OCI-M2 (cell line): Measurements from ENCODE around the gene LPAR5.
A peak's percentile ranks its signal among the peaks of the same experiment; 100 is the strongest.

Experiments used
- DNase-seq: peaks from one replicate; lab custom pipeline; 2025; ENCODE audit not compliant: unreplicated experiment; lab: John Stamatoyannopoulos, UW

LPAR5 gene

DNA sequence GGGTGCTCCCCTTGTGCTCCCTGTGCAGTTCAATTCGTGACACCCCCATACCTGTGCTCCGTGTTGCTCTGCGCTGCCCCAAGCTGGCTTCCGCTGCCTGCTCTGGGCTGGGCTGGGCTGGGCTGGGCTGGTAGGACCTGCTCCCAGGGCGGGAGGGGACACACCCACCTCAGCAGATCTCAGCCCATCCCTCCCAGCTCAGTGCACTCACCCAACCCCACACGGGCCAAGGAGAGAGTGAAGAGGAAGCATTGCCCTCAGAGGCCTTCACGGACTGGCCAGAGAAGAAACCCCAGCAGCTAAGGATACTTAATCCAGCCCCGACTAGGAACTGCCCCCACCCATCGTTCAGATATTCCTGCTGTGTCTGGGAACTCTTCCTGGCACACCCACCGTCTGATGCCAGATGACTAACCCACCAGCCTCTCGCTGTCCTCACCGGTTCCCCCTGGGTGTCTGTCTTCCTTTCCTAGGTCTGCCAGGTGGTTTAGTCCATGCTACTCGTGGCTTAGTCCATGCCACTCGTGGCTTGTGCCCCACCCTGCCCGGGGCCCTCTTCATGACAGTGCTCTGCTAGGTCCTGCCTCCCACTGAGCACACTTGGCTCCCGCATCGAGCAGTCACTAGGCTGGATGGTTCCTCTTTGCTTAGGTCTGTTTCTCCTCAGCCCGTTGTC lies at the start of gene LPAR5:
Gene LPAR5 (minus strand): TSS at position 104 of the 676 bp plus-strand sequence. CDS start 14,711 bp downstream, outside the sequence.
- no peak for DNase-seq

DNA sequence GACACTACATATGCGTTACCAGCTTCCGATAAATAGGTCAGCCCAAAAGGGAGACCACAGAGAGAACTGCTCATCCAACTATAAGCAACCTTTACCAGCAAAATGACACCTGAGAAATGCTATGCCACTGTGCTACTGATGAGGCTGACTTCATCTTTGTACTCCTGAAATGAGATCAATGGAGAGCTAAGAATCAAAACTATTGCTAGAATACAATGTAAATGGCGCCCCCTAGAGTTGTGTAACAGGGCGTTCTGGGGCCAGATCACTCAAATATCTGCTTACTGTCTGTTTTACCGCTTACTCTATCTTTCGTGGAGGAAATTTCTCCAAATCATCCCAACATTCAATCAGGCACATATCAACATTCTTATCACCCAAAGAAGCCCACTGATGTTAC lies 48.9 kb upstream of the LPAR5 start:
- DNase-seq: no peak

DNA sequence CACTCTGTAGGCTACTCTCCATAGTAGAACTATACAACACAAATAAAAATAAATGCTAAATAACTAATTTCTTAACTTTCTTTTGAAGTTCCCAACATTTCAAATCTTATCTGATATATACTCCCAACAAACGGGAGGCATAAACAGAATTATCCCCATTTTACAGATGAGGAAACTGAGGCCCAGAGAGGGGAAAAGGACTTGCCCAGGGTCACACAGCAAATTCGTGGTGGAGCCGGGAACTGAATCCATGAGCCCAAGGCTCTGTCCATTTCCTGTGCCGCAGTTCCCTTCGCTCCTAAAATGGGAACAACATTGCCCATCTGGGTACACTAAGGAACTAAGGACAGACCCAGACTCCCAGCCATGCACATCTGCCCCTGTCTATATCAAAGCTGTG lies 41.2 kb upstream of the LPAR5 start:
- no peak for DNase-seq

DNA sequence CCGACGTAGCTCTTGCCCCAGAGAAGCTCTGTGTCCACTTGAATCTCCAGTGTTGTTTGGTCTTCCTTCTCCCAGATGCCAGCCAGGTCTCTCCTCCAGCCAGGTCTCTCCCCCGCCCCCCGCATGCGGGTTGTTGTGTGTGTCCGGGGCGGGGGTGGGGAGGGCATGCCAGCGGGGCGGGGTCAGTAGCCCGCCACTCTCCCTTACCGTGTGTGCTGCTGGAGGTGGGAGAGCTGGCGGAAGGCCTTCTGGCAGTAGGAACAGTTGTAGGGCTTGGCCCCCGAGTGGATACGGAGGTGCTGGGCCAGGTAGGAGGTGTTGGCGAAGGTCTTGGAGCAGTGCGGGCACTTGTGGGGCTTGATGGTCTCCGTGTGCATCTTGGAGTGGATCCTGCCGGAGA lies 36.4 kb upstream of the LPAR5 start:
- DNase-seq: no peak

DNA sequence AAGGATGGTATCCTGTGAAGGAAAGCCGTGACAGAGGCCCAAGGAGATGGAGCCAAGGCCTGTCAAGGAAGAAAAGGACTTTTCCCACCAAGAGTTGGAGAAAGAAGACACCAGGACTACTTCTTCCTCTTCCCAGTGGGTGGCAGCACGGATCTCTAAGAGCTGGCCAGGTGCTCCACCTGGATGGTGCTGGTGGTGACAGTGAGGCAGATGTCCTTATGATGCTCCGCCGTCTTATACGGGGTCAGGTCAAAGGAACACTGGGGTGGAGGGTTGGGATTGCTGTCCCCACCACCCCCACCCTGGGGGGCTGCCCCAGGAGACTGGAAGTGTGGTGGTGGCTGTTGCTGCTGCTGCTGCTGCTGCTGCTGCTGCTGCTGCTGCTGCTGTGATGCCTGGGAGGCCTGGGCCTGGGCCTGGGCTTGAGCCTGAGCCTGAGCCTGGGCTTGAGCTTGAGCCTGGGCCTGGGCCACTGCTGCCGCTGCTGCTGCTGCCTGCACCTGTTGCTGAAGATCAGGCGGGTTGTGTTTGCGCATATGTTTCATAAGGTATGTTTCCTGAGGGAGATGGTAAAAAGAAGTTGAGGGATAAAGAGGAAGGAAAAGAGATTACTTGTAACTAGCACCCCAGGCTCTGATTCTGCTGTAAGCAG lies 31.9 kb upstream of the LPAR5 start:
- no peak for DNase-seq

DNA sequence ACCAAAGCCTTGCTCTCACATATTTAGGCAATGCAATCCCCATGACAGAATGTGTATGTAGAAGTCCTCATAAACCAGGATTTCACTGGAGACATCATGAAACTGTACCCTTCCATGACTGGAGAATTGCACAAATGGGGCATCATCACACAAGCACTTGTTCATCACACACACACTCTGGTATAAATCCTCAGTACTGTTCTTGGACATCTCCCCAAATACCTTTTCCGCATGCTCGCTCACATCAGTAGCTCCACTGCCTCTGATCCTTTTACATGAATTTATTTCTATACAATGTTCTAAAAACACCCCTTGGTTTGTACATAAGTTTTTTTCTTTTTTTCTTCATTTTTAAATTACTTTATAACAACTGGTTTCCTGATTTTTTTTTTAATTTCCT lies 30.5 kb upstream of the LPAR5 start:
- DNase-seq: no peak

DNA sequence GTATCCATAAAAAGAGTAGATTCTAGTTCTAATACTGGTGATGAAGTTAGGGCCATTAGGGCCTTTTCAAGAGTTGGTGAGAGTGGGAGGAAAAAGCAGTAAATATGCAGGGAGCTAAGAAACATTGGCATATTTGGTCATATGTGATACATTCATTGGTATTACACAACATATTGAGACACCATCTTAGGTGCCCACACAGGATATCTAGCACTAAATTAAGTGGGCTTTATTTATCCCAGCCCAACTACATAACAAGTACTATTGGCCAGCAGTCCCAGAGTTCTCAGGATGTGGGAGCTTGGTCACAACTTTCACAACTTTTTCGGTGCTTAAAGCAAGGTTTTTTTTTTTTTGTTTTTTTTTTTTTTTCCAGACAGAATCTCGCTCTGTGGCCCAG lies 29.1 kb upstream of the LPAR5 start:
- DNase-seq: no peak

DNA sequence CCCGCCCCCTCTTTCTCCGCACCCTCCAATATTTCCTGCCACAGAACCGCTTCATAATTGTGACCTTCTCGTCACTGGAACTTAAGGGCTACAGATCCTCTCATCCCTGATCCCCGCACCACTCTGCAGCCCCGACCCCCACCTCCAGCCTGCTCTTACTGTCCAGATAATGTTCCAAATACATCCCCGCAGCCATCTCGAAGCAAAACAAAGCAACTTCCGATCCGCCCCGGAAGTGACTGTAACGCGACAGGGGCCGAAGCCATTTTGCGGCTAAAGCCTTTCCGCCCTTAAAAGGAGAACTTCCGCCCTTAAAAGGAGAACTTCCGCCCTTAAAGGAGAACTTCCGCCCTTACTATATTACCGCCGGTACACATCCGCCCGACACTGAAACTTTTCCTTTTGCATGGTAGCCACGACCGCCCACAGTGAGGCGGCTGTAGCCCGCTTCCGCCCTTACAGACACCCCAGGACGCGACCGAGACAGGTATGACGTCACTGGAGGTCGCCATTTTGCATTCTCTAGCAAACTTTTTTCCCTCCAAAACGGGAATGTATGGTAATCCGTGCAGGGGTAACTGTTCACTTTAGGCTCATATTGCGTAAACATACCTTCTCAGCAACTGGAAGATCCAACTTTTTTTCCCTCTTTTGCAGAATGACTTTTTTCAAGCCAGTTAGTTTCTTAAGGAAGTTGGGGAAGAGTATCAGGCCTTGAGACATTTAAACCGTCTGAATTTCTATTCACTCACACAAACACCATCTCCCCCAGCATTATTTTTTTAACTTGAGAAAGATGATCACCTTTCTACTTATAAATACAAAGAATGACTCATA lies 27.4 kb upstream of the LPAR5 start, which contains the start of gene ING4:
Gene ING4 (minus strand): TSS at position 214 of the 837 bp plus-strand sequence. CDS start 18 bp downstream, at position 196.
- DNase-seq: peak; percentile 94

DNA sequence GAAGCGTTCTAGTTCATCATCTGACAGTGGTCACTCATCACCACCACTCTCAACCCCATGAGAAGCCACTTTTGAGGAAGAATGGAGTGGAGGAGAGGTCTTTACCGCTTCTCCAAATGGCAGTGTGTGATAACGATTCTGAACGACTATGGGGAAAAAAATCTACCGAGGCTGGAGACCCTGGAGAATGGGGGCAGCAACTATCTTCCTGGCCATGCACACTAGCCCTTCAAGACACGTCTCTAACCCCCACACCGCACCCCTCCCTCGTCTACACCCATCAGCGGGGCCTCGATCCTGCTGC lies 26.8 kb upstream of the LPAR5 start:
- DNase-seq: no peak

DNA sequence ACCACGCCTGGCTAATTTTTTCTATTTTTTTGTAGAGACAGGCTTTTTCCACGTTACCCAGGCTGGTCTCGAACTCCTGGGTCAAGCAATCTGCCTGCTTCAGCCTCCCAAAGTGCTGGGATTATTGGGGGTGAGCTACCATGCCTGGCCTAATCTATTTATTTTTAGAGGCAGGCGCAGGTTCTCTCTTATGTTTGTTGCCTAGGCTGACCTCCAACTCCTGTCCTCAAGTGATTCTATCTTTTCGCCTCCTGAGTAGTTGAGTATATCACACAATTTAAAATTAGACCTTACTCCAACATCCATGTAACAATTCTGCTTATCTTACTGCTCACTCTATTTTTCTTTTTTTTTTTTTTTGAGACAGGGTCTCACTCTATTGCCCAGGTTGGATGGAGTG lies 18.2 kb upstream of the LPAR5 start:
- DNase-seq: no peak

DNA sequence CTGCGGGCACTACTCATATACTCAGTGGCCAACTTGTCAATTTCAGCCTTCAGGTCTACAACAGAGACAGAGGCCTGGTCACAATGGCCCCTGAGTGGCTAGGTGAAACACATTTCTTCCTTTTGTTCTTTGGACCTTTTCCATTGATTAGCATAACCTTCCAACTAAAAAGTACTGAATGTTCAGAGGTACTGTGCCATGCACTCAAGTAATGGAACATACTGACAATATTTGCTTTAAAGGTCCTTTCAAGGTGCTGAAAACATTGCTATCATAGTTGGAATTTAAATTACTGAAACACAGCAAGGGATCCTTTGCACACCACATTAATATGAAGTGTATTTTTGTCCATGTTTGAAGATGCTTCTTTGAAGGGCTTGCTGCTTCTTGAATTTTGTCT lies 17.6 kb upstream of the LPAR5 start:
- no peak for DNase-seq

DNA sequence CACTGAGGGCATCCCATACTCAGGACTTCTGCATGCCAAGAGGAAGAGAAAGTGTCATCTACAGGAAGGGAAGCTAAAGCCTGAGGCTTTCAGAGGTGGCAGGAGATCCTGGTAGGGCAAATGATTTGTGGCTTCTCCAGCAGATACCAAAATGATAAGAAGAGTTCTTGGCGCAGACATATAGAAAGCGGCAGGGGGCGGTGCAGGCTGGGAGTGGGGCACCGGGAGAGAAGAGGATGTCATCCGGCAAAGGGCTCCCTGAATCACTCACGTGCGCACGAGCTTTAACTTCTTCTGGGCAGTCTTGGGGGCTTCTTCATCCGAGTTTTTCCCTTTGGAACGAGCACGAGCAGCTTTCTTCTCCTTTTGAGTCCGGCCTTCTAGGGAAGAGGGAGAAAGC lies 16.6 kb upstream of the LPAR5 start:
- no peak for DNase-seq

DNA sequence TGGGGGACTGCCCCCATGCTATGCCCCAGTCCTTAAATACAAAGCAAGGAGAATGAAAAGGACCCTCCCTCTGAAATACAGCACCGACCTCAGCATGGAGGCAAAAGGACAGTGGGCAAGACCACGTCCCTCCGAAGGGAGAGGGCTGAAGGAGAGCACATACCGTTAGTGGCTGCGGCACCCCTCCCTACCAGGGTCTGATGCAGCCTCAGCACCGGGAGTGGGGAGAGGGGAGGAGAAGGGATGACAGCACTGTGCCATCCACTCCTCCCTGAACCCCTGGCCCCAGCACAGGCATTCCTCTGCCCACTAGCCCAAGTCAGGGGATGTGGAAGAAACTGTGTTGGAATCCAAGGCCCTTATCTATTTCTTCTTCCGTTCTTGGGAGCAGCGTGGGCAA lies 15.1 kb upstream of the LPAR5 start:
- DNase-seq: no peak

DNA sequence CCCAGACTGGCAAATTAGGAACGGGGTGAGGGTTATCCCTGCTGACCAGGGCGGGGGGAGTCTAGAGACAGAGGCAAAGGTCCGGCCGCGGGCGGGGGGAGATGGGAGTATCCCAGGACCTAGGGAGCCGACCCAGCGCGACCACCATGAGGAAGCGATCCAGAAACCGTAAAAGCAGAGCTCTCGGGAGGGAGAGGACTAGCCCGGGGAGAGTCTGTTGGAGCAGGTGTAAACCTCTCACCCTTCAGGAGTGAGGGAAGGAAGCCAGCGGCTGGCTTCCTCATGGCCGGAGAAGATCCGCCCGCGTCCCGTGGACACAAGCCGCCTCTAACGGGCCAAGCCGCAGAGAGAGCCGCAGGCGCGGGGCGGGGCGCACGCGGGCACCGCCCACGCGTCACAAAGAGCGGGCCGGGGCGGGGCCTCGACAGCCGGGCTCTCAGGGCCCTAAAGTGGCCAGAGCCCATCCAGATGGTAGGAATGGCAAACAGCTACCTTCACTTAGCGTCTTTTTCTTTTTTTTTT lies 11.4 kb upstream of the LPAR5 start, which contains the start of gene ACRBP:
Gene ACRBP (minus strand): TSS at position 350 of the 522 bp plus-strand sequence. CDS start 66 bp downstream, at position 284.
- no peak for DNase-seq

DNA sequence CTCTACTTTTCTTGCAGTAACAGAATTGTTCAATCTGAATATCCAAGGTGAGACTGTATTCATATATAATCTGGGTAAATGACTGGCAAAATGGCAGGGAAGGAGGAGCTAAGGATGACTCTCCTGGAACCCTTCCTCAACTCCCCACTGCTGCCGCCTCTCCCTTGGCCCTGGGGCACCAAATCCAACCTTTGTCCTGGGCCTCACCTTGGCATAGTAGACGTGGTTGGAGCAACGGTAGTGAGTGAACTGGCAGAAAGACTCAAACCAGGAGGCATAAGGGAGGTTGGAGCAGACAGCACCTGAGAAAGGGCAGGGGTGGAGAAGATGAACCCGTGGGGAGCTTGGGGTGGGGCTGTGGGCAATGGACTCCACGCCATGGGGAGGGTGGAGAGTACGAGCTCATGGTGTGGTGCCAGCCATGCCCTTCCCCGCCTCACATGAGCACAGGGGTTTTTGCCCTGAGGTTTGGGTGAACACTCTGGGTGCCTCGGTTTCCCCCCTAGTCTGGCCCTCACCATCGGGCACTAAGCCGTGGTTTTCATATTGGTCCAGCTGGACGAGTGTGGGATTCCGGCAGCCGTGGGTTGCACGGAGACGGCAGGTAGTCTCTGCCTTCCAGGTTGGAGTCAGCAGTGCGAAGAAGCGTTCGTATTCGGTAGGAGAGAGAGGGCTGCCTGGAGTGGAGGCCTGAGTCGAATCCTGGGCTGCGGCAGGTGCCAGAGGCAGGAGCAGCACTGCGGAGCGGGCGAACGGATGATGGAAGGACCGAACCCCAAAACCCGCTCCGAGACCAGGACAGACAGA lies 10.7 kb upstream of the LPAR5 start:
- no peak for DNase-seq

DNA sequence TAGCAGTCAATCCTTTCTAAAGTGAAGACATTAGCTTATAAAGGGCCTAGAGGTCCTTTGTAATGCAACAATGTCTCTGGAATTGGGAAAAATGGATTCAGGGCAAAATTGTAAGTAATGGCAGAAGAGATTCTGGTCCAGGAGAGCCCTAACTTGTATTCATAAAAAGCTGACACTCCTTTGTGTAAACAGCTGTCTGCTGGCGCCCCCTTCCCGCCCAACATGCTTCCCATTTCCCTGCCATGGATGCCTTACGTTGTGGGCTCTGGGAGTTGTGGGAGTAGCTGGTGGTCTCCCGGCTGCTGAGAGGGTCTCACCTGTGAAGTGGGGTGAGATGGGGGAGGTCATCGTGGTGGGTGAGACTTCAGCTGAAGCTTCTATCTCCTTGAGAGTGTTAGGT lies 9.1 kb upstream of the LPAR5 start:
- DNase-seq: no peak

DNA sequence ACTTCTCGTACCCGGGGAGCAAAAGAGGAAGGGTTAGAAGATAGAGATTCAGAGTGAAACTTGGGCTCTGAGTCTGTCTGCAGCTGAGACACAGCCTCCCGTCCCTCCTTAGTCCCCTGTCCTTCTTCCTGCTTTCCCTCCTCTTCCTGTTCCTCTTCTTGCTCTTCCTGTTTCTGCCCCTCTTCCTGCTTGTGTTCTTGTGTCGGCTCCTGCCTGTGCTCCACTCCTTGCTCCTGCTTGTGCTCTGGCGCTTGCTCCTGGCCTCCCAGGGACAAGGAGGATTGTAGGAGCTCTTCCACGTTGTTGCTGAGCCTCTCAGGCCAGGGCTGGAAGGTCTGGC lies 8.5 kb upstream of the LPAR5 start:
- DNase-seq: no peak

DNA sequence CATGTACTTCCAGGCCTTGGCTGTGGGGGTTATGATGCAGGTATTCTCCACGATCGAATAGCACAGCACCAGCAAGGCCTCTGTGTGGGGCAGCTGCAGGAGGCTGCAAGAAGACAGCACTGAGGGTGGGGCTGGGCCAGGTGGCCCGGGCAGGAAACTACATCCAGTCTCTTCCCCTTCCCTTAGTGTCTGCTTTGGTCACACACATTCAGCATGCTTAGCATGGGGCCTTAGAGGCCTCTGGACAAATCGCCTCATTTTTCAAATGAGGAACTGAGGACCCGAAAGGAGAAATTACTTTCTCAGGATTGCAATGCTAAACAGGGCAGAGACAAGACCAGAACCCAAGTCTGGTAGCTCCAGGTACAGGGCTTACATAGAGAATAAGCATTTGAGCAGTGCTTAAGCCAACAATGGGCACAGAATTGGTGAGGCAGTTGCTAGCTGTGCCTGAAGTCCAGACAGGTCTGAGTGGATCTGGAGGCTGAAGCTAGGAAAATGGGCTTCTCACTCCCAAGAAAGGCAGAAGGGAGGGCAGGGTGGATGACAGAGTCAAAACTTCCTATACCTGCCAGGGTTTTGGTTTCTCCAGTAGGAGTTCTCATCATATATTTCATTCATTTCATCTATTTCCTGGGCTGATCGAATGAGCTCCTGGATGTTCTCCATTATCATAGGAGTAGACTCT lies 8.0 kb upstream of the LPAR5 start:
- no peak for DNase-seq

DNA sequence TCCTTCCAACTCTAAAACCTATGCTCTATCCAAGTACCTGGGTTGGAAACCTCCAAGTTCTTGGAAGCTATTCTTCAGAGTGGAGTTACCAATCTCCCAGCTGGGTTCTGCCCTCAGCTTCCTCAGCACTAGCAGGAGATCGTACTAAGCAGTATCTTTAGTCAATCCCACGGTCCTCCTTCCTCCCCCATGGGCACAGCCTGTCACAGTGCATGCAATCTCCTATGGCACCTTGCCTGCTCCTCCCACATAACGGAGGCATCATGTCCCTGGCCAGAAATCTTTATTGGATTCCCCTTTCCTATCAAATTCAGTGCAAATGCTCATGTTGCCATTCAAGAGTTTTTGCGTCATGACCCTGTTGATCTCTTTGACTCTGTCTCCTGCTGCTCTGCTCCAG lies 5.4 kb upstream of the LPAR5 start:
- DNase-seq: no peak

DNA sequence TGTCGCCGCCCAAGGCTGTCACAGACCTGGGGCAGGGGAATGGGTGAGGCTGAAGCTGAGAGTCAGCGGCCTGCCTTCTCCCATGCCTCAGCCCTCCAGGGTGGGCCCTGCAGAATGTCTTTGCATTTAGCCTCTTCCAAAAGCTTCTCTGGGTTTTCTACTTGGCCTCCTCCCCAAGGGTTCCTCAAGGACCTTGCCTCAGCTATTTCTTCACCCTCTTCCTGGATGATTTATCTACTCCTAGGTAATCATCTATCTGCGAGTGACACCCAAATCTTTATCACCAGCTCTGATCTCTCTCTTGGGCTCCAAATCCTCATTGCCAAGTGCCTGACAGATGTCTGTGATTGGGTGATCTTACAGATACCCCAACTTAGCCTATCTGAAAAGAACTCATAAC lies 4.7 kb upstream of the LPAR5 start:
- no peak for DNase-seq
